ENCODE measurements around the gene INS. TPM values are rescaled to one million over a fixed set of nuclear protein-coding genes. Genes with fewer than 3 reads are reported as not detected.

INS gene

Small RNA genes lying within 50 kb of the gene (small RNA-seq; reads per million reads assigned to genes)
- gene MIR4686 (ENCODE audit: insufficient read depth) = not detected
- gene MIR483 (ENCODE audit: insufficient read depth) = 6.7 reads per million, percentile 37 among the genes with 10 or more reads in this experiment
